NCI-H526 (cell line): ENCODE results near the gene R3HDM1.
"Not testable (repeated sequence)": the region's sequence is repeated elsewhere in the genome, so short reads cannot be mapped to it uniquely, and the experiment has no call there.

Experiments
- DNase-seq, 2 experiments: peaks; one replicate each; lab custom pipeline; 2025; lab: John Stamatoyannopoulos, UW

R3HDM1 gene

GRCh38 chr2:135709992-135710391 is 178.7 kb downstream of the R3HDM1 start:
- DNase-seq: peak in 1 of 2 experiments; percentile 49

- DNase-seq: not testable (repeated sequence)
Measured at GRCh38 chr2:135715086-135715485, 183.8 kb downstream of the R3HDM1 start.

GRCh38 chr2:135728064-135728743 is 196.9 kb downstream of the R3HDM1 start:
- DNase-seq: no peak

GRCh38 chr2:135732561-135732960 is 201.3 kb downstream of the R3HDM1 start:
- no peak for DNase-seq

- DNase-seq: no peak
Measured at GRCh38 chr2:135733045-135733444, 201.8 kb downstream of the R3HDM1 start.

- DNase-seq: no peak
Measured at GRCh38 chr2:135736546-135736945, 205.3 kb downstream of the R3HDM1 start.

GRCh38 chr2:135740206-135740605 is 208.9 kb downstream of the R3HDM1 start:
- DNase-seq: no peak

GRCh38 chr2:135741043-135741394 is 209.7 kb downstream of the R3HDM1 start:
- DNase-seq: no peak

GRCh38 chr2:135741395-135742324 is 210.4 kb downstream of the R3HDM1 start, which contains the start of gene UBXN4:
Gene UBXN4 (plus strand): TSS chr2:135741855. CDS start chr2:135741930, 75 bp downstream.
- peak; percentile 97 to 99 for DNase-seq

GRCh38 chr2:135742325-135742757 is 211.1 kb downstream of the R3HDM1 start:
- peak; percentile 20 to 68 for DNase-seq

- DNase-seq: no peak
Measured at GRCh38 chr2:135743860-135744259, 212.6 kb downstream of the R3HDM1 start.

GRCh38 chr2:135744760-135745314 is 213.6 kb downstream of the R3HDM1 start:
- peak in 1 of 2 experiments; percentile 48 for DNase-seq

- DNase-seq: no peak
Measured at GRCh38 chr2:135745545-135745944, 214.3 kb downstream of the R3HDM1 start.

GRCh38 chr2:135755573-135755972 is 224.3 kb downstream of the R3HDM1 start:
- DNase-seq: no peak

GRCh38 chr2:135756692-135757091 is 225.4 kb downstream of the R3HDM1 start:
- no peak for DNase-seq

GRCh38 chr2:135762022-135762421 is 230.7 kb downstream of the R3HDM1 start:
- DNase-seq: no peak

- DNase-seq: no peak
Measured at GRCh38 chr2:135762530-135762929, 231.2 kb downstream of the R3HDM1 start.

- DNase-seq: no peak
Measured at GRCh38 chr2:135768863-135769262, 237.6 kb downstream of the R3HDM1 start.

- DNase-seq: no peak
Measured at GRCh38 chr2:135773319-135773718, 242.0 kb downstream of the R3HDM1 start.

GRCh38 chr2:135773917-135774316 is 242.6 kb downstream of the R3HDM1 start:
- DNase-seq: no peak
